Stimulated activated CD8-positive, alpha-beta memory T cell treated with anti-CD3 and anti-CD28 coated beads, Interleukin-7, amount 100 ng/mL, for 4 hours (primary cell): ENCODE data around the gene PTGFR.

Experiments
- DNase-seq, 2 donors: peaks; one replicate each; pipeline ENCODE4 v3.0.0-alpha.2; 2020; ENCODE audit warnings: low read depth in 2 of 2

Gene PTGFR

DNA sequence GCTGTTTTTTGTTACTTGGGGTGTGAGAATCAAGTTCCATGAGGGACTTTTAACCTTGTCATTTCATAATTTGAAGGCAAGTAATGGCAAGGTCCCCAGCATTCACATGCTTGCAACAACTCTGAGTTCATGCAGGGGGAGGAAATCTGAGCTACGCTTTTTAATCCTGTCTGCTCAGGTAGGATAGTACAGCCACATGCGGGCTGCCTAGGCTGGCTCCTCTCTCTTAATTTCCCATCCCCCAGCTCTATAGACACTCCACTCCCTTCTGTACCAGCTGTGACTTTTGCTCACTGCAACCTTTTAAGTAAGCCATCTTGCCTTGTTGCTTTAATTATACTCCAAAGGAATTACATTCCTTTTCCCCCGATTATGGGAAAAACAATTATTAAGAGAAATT, 30.1 kb downstream of the PTGFR start:
- no peak for DNase-seq

DNA sequence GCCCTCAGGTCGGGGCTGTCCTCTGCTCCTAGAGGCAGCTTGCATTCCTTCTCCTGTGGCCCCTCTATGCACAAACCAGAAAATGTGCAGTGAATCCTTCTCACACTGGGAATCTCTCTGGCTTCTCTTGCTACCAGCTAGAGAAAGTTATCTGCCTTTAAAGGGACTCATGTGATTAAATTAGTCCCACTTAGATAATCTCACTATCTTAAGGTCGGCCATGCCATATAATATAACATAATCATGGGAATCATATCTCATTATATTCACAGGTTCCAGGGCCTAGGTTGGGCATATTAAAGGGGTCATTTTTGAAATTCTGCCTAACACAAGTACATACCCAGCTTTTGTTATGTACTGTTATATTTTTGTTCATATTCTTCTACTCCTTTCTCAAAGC, 31.4 kb downstream of the PTGFR start:
- DNase-seq: no peak

DNA sequence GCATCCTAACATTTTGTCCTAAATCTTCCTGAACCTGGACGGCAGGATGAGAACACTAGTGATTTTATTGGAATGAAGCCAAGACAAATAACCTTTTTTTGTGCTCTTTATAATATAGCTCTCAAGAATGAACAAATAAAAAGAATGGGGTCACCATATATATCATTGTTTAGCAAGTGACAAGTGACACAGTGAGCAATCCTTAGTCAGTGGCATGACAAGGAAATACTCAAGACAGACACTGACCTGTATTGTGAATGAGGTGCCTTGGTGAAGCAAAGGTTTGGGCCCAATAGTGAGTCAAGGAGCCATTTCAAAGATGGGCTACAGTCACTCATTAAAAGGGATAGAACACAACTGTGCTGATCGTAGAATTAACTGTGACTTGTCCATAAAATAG, 35.7 kb downstream of the PTGFR start:
- no peak for DNase-seq

DNA sequence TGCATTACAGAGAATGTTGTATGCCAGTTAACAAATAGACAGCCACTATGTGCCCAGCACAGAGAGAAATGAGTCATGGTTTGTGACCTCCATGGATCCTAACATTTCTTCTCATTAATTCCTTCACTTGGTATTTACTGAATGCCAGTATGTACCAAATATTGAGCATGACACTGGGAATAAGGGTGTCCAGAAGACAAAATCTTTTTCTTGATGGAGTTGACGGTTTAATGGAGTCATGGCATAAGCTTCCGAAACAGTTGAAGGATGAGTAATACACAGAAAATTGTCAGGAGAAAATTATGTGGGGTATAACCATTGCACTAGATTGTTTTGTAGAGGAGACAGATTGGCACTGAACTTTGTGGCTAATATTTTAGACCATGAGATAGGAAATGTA, 36.9 kb downstream of the PTGFR start:
- no peak for DNase-seq

- DNase-seq: no peak
Observed at GRCh38 chr1:78533527-78533926, 42.8 kb downstream of the PTGFR start.

DNA sequence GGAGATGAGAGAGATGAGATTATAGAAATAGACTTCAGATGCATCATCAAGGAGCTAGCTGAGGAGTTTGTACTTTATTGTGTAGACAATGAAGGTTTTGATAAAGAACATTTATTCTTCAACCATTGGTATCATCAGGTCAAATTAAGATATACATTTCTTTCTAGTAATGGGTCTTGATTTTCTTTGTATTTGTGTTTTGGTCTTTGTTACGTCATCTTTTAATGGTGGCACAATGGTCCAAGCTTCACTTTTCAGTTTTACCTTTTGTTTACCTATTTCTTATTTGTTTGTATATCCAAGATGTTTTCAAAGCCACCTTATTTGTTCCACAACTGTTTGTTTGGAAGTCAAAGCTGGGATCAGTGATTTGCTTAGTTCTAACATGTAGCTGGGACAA, 44.5 kb downstream of the PTGFR start:
- DNase-seq: no peak

DNA sequence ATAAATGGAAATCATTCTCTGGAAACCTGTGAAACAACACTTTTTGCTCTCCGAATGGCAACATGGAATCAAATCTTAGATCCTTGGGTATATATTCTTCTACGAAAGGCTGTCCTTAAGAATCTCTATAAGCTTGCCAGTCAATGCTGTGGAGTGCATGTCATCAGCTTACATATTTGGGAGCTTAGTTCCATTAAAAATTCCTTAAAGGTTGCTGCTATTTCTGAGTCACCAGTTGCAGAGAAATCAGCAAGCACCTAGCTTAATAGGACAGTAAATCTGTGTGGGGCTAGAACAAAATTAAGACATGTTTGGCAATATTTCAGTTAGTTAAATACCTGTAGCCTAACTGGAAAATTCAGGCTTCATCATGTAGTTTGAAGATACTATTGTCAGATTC, 45.7 kb downstream of the PTGFR start:
- DNase-seq: no peak

DNA sequence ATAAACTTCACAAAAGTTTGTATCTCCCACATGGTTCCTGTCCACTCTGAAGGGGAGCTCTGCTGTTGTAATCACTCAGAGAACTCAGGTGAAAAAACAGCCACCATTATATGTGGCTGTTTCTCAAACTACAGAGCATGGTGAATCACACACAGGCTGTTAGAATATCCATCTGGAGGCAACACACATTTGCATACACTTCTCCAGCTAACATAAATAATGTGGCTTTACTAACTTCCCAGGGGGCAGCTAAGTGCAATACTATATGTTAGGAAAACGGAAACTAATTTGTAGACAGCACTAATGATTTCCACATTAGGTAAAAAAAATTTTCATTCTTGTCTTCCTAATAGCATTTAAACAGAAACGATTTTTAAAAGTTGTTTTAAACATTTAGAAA, 49.3 kb downstream of the PTGFR start:
- no peak for DNase-seq

GRCh38 chr1:78541479-78541878, 50.7 kb downstream of the PTGFR start:
- DNase-seq: no peak

GRCh38 chr1:78543941-78544643, 53.3 kb downstream of the PTGFR start:
- DNase-seq: no peak

- DNase-seq: no peak
Observed at GRCh38 chr1:78547081-78547480, 56.3 kb downstream of the PTGFR start.

- DNase-seq: no peak
Observed at GRCh38 chr1:78549331-78549730, 58.6 kb downstream of the PTGFR start.

GRCh38 chr1:78549891-78550290, 59.1 kb downstream of the PTGFR start:
- no peak for DNase-seq

DNA sequence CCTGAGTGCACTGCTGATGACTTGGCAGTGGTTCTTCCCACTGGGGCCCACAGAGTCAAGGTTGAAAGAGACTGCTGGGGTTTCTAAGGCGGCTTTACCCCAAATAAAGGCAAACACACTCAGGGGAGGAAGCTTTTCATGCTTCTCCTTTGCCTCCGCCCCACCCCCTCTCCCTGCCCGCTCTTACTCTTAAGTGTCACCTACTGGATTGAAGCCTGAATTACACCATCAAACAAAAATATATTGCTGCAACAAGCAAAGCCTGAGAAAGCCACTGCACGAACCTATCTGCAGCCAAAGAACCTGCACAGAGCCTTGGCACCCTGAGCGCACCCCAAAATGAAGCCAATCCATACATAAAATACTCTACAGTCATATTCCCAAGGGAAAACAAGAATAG, 63.1 kb downstream of the PTGFR start:
- no peak for DNase-seq

DNA sequence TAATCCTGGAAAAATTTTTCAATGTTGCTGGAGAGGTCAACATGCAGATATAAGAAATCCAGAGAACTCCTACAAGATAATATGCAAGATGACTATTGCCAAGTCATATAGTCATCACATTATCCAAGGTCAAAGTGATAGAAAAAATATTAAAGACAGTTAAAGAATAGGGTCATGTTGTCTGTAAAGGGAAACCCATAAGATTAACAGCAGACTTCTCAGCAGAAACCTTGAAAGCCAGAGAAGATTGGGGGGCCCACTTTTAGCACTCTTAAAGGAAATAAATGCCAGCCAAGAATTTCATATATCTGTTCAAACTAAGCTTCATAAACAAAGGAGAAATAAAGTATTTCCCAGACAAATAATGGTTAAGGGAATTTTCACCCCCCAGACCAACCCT, 64.1 kb downstream of the PTGFR start:
- no peak for DNase-seq

- no peak for DNase-seq
Observed at GRCh38 chr1:78559680-78560079, 68.9 kb downstream of the PTGFR start.

- no peak for DNase-seq
Observed at GRCh38 chr1:78560811-78561210, 70.0 kb downstream of the PTGFR start.

DNA sequence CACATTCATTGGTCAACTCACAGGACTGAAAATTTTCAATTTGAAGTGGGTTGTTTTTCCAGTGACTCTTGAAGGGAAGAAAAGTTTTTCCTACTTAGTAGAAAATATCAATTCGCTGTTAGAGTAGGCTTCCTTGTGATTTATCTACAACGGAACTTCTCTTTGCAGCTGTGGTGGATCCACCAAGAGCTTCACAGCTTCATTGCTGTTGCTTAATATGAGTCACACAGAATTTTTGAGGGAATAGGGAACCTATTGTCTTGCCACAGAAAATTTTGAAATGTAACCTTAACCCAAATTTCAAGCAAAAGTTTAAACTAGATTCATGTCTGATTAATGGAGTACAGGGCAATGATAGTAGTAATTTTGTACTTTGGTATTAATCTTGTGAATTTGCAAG, 71.1 kb downstream of the PTGFR start:
- no peak for DNase-seq

DNA sequence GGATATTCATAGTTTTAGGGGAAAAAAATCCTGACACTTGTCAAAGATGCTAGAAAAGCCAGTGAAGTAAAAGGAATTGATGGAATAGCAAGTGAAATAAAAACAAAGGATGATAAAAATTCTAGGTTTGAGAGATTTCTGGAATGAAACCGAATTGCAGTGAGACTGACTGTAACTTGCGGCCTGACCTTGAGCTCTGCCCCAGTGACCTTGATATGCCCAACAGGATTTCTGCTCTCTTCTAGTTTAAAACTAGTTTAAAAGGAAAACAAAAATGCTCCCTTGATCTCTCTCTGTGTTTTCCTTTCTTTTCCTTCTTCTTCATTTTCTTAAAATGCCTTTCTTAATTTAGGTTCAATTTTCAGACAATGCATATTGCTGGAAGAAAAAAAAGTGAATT, 74.6 kb downstream of the PTGFR start:
- no peak for DNase-seq

DNA sequence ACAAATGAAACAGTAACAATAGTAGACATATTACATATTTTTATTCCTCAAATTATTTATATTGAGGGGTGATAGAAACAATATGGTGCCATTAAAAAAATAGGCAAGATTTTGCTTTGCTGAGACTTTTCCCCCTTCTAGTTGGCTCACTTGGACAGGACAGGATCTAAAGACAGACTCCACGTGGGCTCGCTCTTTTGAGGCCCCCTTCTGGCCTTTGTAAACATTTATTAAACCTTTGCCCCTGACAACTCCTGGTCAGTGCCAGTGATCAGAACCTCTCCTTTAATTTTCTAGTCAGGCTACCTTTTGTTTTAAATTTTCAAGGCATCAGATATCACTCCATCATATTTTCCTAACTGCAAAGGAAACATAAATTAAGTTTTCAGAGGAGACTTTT, 79.8 kb downstream of the PTGFR start:
- DNase-seq: no peak

GRCh38 chr1:78577257-78578100, 86.7 kb downstream of the PTGFR start:
- DNase-seq: no peak

DNA sequence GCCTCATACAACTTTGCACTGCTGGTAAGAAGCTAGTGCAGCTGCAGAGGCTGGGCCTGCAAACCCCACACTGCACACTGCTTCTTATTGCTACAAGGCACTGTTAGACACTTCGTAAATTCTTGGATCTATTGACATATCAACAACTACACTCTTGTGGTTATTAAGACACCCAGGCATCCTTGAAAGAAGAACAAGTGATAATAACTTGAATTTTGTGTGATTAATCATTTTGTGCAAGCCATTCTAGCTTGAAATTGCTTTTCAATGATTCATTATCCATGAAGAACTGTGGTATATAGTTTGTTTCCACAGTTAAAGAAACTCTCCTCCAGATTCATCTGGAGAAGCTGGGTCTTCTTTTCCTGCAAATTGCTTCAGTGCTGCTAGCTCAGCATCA, 95.8 kb downstream of the PTGFR start:
- DNase-seq: no peak

DNA sequence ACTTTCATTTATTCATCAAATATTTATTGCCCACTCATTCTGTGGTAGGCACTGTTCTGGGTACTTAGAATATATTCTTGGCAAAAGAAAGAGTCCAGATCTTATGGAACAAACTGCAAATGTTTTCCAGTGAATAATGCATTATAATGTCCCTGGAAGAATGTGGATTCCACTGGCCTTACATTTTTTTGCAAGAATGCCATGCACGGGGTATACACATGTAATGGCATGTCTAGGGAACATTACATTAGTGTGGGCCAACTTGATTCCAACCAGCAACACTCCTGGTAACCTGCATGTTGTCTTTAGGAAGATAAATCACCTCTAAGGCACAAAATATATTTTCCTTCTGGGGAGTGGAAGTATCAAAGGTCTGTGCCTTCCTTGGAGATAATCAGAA, 96.4 kb downstream of the PTGFR start:
- DNase-seq: no peak
